HL-60 (cell line): ENCODE measurements around the gene NTHL1.

ENCODE experiments used
- CTCF ChIP-seq: IDR thresholded peaks from one replicate; pipeline ENCODE4 v1.5.1; 2011; ENCODE audit warnings: low read length, control low read depth, inconsistent platforms; ENCODE audit not compliant: insufficient read depth
- GABPA ChIP-seq: IDR thresholded peaks from 2 replicates; pipeline ENCODE4 v1.6.1; 2012; ENCODE audit warnings: low read depth
- POLR2AphosphoS5 ChIP-seq: IDR thresholded peaks from 2 replicates; pipeline ENCODE4 v1.6.1; 2012; ENCODE audit warnings: low read depth
- TF ChIP-seq, protein P1 (sequence below): IDR thresholded peaks from 2 replicates; pipeline ENCODE4 v1.6.1; 2012; ENCODE audit warnings: low read depth; ENCODE audit not compliant: insufficient replicate concordance

DNA sequence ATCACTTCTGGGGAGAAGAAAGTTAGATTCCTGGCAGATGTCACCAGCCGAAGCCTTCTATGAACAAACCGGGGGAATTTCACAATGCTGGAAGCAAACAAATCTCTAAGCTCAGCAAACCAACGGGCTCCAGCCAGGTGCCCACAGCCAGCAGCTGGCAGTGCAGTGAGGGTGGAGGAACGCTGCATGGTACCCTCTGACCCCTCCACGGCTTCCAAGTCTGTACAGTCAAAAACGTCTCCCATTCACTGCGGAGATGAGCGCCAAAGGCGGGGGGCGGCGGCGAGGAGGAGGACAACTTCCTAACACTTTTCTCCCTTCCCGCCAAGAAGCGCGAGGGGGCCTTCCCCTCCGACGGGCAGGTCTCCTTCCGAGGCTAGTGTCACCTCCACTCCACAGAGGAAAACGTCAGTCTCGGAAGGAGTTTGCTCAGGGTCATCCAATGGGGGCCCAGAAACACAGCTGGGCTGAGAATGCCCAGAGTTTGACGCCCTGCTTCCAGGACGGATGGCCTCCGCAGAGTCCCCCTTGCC, 38.9 kb downstream of the NTHL1 start:
- TF ChIP-seq GABPA: 0 out of 2 replicates have a peak, but pooled peaks have one; percentile 5
- TF ChIP-seq CTCF: no peak
- no peak for TF ChIP-seq POLR2AphosphoS5
- TF ChIP-seq, protein P1, sequence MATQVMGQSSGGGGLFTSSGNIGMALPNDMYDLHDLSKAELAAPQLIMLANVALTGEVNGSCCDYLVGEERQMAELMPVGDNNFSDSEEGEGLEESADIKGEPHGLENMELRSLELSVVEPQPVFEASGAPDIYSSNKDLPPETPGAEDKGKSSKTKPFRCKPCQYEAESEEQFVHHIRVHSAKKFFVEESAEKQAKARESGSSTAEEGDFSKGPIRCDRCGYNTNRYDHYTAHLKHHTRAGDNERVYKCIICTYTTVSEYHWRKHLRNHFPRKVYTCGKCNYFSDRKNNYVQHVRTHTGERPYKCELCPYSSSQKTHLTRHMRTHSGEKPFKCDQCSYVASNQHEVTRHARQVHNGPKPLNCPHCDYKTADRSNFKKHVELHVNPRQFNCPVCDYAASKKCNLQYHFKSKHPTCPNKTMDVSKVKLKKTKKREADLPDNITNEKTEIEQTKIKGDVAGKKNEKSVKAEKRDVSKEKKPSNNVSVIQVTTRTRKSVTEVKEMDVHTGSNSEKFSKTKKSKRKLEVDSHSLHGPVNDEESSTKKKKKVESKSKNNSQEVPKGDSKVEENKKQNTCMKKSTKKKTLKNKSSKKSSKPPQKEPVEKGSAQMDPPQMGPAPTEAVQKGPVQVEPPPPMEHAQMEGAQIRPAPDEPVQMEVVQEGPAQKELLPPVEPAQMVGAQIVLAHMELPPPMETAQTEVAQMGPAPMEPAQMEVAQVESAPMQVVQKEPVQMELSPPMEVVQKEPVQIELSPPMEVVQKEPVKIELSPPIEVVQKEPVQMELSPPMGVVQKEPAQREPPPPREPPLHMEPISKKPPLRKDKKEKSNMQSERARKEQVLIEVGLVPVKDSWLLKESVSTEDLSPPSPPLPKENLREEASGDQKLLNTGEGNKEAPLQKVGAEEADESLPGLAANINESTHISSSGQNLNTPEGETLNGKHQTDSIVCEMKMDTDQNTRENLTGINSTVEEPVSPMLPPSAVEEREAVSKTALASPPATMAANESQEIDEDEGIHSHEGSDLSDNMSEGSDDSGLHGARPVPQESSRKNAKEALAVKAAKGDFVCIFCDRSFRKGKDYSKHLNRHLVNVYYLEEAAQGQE: peak; percentile 23
